SJSA1 (cell line): ENCODE data around the gene NAT8L. TPM values are rescaled to one million over a fixed set of nuclear protein-coding genes. Genes with fewer than 3 reads are reported as not detected.

Source experiments
- DNase-seq, 2 experiments: peaks; one replicate each; pipeline ENCODE4 v3.0.0-alpha.2; 2015 to 2020; ENCODE audit warnings: low spot score in 2 of 2, low read depth in 1 of 2
- H3K27ac ChIP-seq: fragments of 250-450 bp; sonication (Bioruptor Pico); 2 replicates; pipeline ENCODE4 v1.5.1; 2020; ENCODE audit warnings: mild to moderate bottlenecking, moderate library complexity
- H3K27me3 ChIP-seq: fragments of 250-450 bp; sonication (Bioruptor Pico); replicated peaks from 2 replicates; pipeline ENCODE4 v1.5.1; 2020; ENCODE audit warnings: mild to moderate bottlenecking, moderate library complexity
- H3K36me3 ChIP-seq: fragments of 250-450 bp; sonication (Bioruptor Pico); 2 replicates; pipeline ENCODE4 v1.5.1; 2020; ENCODE audit warnings: mild to moderate bottlenecking
- H3K4me1 ChIP-seq: fragments of 250-450 bp; sonication (Bioruptor Pico); replicated peaks from 2 replicates; pipeline ENCODE4 v1.6.1; 2021; ENCODE audit warnings: mild to moderate bottlenecking
- H3K4me3 ChIP-seq: fragments of 250-450 bp; sonication (Bioruptor Pico); 2 replicates; pipeline ENCODE4 v1.5.1; 2020; ENCODE audit warnings: mild to moderate bottlenecking
- H3K9me3 ChIP-seq: fragments of 250-450 bp; sonication (Bioruptor Pico); replicated peaks from 2 replicates; pipeline ENCODE4 v1.5.1; 2020; ENCODE audit warnings: mild to moderate bottlenecking
- total RNA-seq: library from RNA; depleted of rRNA; stranded (reverse); fragments of >200 nt; shearing (Covaris generic); gene quantifications from 2 replicates; pipeline ENCODE4 v1.2.3, GENCODE V29; 2014

Gene NAT8L
- total RNA-seq, 1 experiment from 2014 or later: not detected

GRCh38 chr4:2063557-2064275 is 4.6 kb downstream of the NAT8L start:
- no peaks in the 10 kb centered on the region for H3K27me3 ChIP-seq
- H3K4me1 ChIP-seq: no peaks in the 10 kb centered on the region
- no peak for DNase-seq
- no peaks in the 10 kb centered on the region for H3K36me3 ChIP-seq
- H3K9me3 ChIP-seq: no peaks in the 10 kb centered on the region
- H3K27ac ChIP-seq: no peak overlapping the region
- no peak overlapping the region for H3K4me3 ChIP-seq

GRCh38 chr4:2064276-2064991 is 5.3 kb downstream of the NAT8L start:
- no peaks in the 10 kb centered on the region for H3K9me3 ChIP-seq
- H3K36me3 ChIP-seq: no peaks in the 10 kb centered on the region
- no peaks in the 10 kb centered on the region for H3K4me1 ChIP-seq
- DNase-seq: no peak
- H3K27ac ChIP-seq: no peak overlapping the region
- H3K4me3 ChIP-seq: no peak overlapping the region
- no peaks in the 10 kb centered on the region for H3K27me3 ChIP-seq

GRCh38 chr4:2065106-2065930 is 6.2 kb downstream of the NAT8L start:
- Histone ChIP-seq H3K4me1 (no peaks in the 10 kb centered on the region), H3K4me3 (no peak overlapping the region), H3K27ac (no peak overlapping the region), H3K36me3 (no peaks in the 10 kb centered on the region), H3K27me3 (no peaks in the 10 kb centered on the region), H3K9me3 (no peaks in the 10 kb centered on the region)
- DNase-seq: no peak

- Histone ChIP-seq H3K27me3 (no peaks in the 10 kb centered on the region), H3K4me1 (no peaks in the 10 kb centered on the region), H3K4me3 (no peak overlapping the region), H3K27ac (no peak overlapping the region), H3K36me3 (no peaks in the 10 kb centered on the region), H3K9me3 (no peaks in the 10 kb centered on the region)
- DNase-seq: no peak
Observed at GRCh38 chr4:2066011-2066551, 7.0 kb downstream of the NAT8L start.

GRCh38 chr4:2066571-2067445 is 7.7 kb downstream of the NAT8L start:
- Histone ChIP-seq H3K9me3 (no peaks in the 10 kb centered on the region), H3K4me1 (no peaks in the 10 kb centered on the region), H3K27me3 (no peaks in the 10 kb centered on the region)

GRCh38 chr4:2067446-2068197 is 8.5 kb downstream of the NAT8L start:
- Histone ChIP-seq H3K27me3 (no peaks in the 10 kb centered on the region), H3K27ac (no peak overlapping the region), H3K4me1 (no peaks in the 10 kb centered on the region), H3K36me3 (no peaks in the 10 kb centered on the region), H3K9me3 (no peaks in the 10 kb centered on the region), H3K4me3 (no peak overlapping the region)
- DNase-seq: no peak

More at GRCh38 chr4:2066571-2067445, 7.7 kb downstream of the NAT8L start:
- H3K4me3 ChIP-seq: no peak overlapping the region
- H3K36me3 ChIP-seq: no peaks in the 10 kb centered on the region
- DNase-seq: no peak
- H3K27ac ChIP-seq: no peak overlapping the region

- Histone ChIP-seq H3K27me3 (no peaks in the 10 kb centered on the region), H3K4me1 (no peaks in the 10 kb centered on the region), H3K27ac (no peak overlapping the region), H3K36me3 (no peaks in the 10 kb centered on the region), H3K4me3 (no peak overlapping the region), H3K9me3 (no peaks in the 10 kb centered on the region)
- DNase-seq: no peak
Observed at GRCh38 chr4:2068198-2068470, 9.0 kb downstream of the NAT8L start.

GRCh38 chr4:2068566-2068965 is 9.4 kb downstream of the NAT8L start:
- H3K4me1 ChIP-seq: no peaks in the 10 kb centered on the region
- DNase-seq: no peak
- H3K9me3 ChIP-seq: no peaks in the 10 kb centered on the region
- H3K4me3 ChIP-seq: no peak overlapping the region
- no peaks in the 10 kb centered on the region for H3K36me3 ChIP-seq
- H3K27ac ChIP-seq: no peak overlapping the region
- no peaks in the 10 kb centered on the region for H3K27me3 ChIP-seq

GRCh38 chr4:2069161-2069971 is 10.2 kb downstream of the NAT8L start:
- Histone ChIP-seq H3K27ac (no peak overlapping the region), H3K4me3 (no peak overlapping the region), H3K27me3 (no peaks in the 10 kb centered on the region), H3K4me1 (no peaks in the 10 kb centered on the region), H3K36me3 (no peaks in the 10 kb centered on the region), H3K9me3 (no peaks in the 10 kb centered on the region)
- no peak for DNase-seq

- H3K4me3 ChIP-seq: no peak overlapping the region
- no peaks in the 10 kb centered on the region for H3K9me3 ChIP-seq
- DNase-seq: no peak
- no peaks in the 10 kb centered on the region for H3K36me3 ChIP-seq
- H3K27ac ChIP-seq: no peak overlapping the region
- no peaks in the 10 kb centered on the region for H3K4me1 ChIP-seq
- H3K27me3 ChIP-seq: no peaks in the 10 kb centered on the region
Observed at GRCh38 chr4:2069986-2070385, 10.9 kb downstream of the NAT8L start.

- no peaks in the 10 kb centered on the region for H3K4me1 ChIP-seq
- H3K9me3 ChIP-seq: no peaks in the 10 kb centered on the region
- DNase-seq: no peak
- H3K27ac ChIP-seq: no peak overlapping the region
- H3K27me3 ChIP-seq: no peaks in the 10 kb centered on the region
- no peaks in the 10 kb centered on the region for H3K36me3 ChIP-seq
- no peak overlapping the region for H3K4me3 ChIP-seq
Observed at GRCh38 chr4:2070421-2071251, 11.5 kb downstream of the NAT8L start.
